Endothelial cell (in vitro differentiated cells): ENCODE measurements around the gene NDE1. TPM values are rescaled to one million over a fixed set of nuclear protein-coding genes. Genes with fewer than 3 reads are reported as not detected.
"Not testable (repeated sequence)": the region's sequence is repeated elsewhere in the genome, so short reads cannot be mapped to it uniquely, and the experiment has no call there.

Experiments
- DNase-seq: peaks from one replicate; pipeline ENCODE4 v3.0.0; 2021; ENCODE audit warnings: low spot score
- H3K27ac Mint-ChIP-seq: one replicate; pipeline ENCODE4 v1.8.0; 2021; ENCODE audit warnings: mixed read lengths, inconsistent platforms; ENCODE audit not compliant: unreplicated experiment
- H3K27me3 Mint-ChIP-seq: one replicate; pipeline ENCODE4 v1.8.0; 2021; ENCODE audit warnings: mild to moderate bottlenecking, moderate library complexity, mixed read lengths, inconsistent platforms; ENCODE audit not compliant: unreplicated experiment
- H3K36me3 Mint-ChIP-seq: one replicate; pipeline ENCODE4 v1.8.0; 2021; ENCODE audit warnings: mild to moderate bottlenecking, low read depth, mixed read lengths, inconsistent platforms; ENCODE audit not compliant: unreplicated experiment
- H3K4me1 Mint-ChIP-seq: one replicate; pipeline ENCODE4 v1.8.0; 2021; ENCODE audit warnings: mild to moderate bottlenecking, mixed read lengths, inconsistent platforms; ENCODE audit not compliant: unreplicated experiment
- H3K4me3 Mint-ChIP-seq: one replicate; pipeline ENCODE4 v1.8.0; 2021; ENCODE audit warnings: mild to moderate bottlenecking, mixed read lengths, inconsistent platforms; ENCODE audit not compliant: unreplicated experiment
- H3K9me3 Mint-ChIP-seq: one replicate; pipeline ENCODE4 v1.8.0; 2021; ENCODE audit warnings: mixed read lengths, inconsistent platforms; ENCODE audit not compliant: unreplicated experiment
- total RNA-seq: library from RNA; stranded (reverse); fragmentation: NEBNext Ultra II Directional; extraction: Animal tissue kit (Norgen Biotek cat#: 25700); gene quantifications from one replicate; pipeline ENCODE4 v1.2.1, GENCODE V29; 2021; ENCODE audit not compliant: unreplicated experiment
- TF ChIP-seq, protein P1 (sequence below): fragments of 200-600 bp; sonication (generic); IDR thresholded peaks from one replicate; pipeline ENCODE4 v1.5.0; 2021; ENCODE audit warnings: antibody characterized with exemption; ENCODE audit not compliant: unreplicated experiment

Gene NDE1
- total RNA-seq, 1 donor from 2014 or later = 24.1 TPM

DNA sequence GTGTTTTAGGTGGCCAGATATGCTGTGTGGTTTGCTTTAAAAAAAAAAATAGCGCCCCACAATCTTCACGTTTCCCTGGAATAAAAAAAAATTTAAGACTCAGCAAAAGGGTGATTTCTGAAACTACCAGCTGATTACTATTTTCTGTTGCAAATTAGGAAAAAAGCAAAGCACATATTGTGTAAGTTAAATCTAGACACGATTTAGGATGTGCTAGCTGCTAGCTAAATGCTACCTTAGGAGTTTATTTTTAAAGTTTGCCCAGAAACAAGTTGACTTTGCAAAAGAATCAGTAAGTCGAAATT lies 6.1 kb upstream of the NDE1 start:
- H3K4me1 Mint-ChIP-seq = peaks cover 10% of the 10 kb centered on the region
- peaks cover 1% of the 10 kb centered on the region for H3K27me3 Mint-ChIP-seq
- no peaks in the 10 kb centered on the region for H3K9me3 Mint-ChIP-seq
- H3K36me3 Mint-ChIP-seq = peaks cover 1% of the 10 kb centered on the region
- peak overlapping the region; percentile 93 for H3K4me3 Mint-ChIP-seq
- H3K27ac Mint-ChIP-seq = peak overlapping the region; percentile 92
- no peak for DNase-seq
- TF ChIP-seq, protein P1, sequence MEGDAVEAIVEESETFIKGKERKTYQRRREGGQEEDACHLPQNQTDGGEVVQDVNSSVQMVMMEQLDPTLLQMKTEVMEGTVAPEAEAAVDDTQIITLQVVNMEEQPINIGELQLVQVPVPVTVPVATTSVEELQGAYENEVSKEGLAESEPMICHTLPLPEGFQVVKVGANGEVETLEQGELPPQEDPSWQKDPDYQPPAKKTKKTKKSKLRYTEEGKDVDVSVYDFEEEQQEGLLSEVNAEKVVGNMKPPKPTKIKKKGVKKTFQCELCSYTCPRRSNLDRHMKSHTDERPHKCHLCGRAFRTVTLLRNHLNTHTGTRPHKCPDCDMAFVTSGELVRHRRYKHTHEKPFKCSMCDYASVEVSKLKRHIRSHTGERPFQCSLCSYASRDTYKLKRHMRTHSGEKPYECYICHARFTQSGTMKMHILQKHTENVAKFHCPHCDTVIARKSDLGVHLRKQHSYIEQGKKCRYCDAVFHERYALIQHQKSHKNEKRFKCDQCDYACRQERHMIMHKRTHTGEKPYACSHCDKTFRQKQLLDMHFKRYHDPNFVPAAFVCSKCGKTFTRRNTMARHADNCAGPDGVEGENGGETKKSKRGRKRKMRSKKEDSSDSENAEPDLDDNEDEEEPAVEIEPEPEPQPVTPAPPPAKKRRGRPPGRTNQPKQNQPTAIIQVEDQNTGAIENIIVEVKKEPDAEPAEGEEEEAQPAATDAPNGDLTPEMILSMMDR = no peak

DNA sequence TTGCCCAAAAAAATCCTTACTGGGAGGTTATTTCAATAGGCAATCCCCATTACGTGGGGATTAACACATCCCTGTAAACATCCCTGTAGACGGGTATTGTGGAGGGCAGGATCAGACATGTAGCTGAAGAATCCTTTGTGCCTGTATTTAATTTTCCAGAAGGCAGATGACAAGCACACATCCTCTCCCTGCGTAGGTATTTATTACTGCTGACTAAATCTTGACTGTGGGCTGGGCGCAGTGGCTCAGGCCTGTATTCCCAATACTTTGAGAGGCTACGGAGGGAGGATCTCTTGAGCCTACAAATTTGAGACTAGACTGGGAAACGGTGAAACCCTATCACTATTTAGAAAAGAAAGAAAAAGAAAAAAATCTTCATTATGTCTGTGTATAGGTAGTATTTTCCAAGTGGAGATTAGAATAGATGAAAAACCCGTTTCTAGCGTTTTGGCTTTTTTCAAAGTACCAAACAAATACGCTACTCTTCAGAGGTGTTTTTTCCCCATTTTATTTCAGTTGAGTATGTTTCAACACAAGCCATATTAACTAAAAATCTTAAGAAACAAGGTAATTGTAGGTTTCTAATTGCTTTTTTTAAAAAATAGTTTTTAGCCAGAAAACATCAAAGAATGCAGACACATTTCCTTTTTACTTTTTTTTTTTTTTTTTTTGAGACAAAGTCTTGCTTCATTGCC lies 5.6 kb upstream of the NDE1 start:
- Mint-ChIP-seq H3K36me3 (no peaks in the 10 kb centered on the region), H3K9me3 (no peaks in the 10 kb centered on the region), H3K27ac (no peak overlapping the region)

DNA sequence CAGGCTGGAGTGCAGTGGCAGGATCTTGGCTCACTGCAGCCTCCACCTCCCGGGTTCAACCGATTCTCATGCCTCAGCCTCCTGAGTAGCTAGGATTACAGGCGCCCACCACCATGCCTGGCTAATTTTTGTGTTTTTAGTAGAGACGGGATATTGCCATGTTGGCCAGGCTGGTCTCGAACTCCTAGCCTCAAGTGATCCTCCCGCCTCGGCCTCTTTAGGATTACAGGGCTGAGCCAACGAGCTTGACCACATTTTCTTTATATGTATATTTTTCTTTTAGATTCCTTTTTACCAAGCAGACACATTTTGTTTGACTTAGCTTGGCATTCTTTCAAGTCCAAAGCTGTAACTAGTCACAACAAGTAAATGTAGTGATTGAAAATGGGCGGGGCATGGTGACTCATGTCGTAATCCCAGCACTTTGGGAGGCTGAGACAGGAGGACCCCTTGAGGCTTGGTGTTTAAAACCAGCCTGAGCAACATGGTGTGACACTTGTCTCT lies 5.0 kb upstream of the NDE1 start:
- H3K27ac Mint-ChIP-seq, H3K36me3 Mint-ChIP-seq, H3K27me3 Mint-ChIP-seq, H3K4me3 Mint-ChIP-seq, H3K9me3 Mint-ChIP-seq, DNase-seq: not testable (repeated sequence)
- H3K4me1 Mint-ChIP-seq = peaks cover 10% of the 10 kb centered on the region

More for the DNA sequence above, 5.6 kb upstream of the NDE1 start:
- no peak for DNase-seq
- TF ChIP-seq, protein P1 = no peak
- Mint-ChIP-seq H3K4me1 (peaks cover 10% of the 10 kb centered on the region), H3K27me3 (peaks cover 1% of the 10 kb centered on the region), H3K4me3 (peak overlapping the region; percentile 93)

DNA sequence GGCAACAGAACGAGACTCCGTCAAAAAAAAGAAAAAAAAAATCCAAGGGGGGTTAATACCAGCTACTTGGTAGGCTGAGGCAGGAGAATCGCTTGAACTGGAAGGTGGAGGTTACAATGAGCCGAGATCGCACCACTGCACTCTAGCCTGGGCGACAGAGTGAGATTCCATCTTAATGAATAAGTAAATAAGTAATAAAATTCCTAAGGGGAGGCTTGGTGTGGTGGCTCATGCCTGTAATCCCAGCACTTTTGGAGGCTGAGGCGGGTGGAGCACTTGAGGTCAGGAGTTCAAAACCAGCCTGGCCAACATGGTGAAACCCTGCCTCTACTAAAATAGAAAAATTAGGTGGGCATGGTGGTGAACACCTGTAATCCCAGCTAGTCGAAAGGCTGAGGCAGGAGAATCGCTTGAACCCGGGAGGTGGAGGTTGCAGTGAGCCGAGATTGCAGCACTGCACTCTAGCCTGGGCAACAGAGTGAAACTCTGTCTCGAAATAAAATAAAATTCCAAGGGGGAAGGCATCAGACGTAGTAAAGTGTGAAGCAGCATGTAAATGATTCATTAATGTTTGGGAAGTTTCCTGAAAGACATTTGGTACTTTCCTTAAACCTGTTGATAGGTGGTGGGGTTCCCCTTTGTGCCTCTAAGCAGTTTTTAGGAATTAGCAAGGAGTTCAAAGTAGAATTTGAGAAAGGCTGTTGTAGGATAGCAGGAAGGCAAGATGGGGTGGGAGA lies 3.3 kb upstream of the NDE1 start:
- not testable (repeated sequence) for DNase-seq, H3K9me3 Mint-ChIP-seq, H3K27ac Mint-ChIP-seq, H3K36me3 Mint-ChIP-seq, H3K4me3 Mint-ChIP-seq, H3K27me3 Mint-ChIP-seq
- H3K4me1 Mint-ChIP-seq = peaks cover 11% of the 10 kb centered on the region

DNA sequence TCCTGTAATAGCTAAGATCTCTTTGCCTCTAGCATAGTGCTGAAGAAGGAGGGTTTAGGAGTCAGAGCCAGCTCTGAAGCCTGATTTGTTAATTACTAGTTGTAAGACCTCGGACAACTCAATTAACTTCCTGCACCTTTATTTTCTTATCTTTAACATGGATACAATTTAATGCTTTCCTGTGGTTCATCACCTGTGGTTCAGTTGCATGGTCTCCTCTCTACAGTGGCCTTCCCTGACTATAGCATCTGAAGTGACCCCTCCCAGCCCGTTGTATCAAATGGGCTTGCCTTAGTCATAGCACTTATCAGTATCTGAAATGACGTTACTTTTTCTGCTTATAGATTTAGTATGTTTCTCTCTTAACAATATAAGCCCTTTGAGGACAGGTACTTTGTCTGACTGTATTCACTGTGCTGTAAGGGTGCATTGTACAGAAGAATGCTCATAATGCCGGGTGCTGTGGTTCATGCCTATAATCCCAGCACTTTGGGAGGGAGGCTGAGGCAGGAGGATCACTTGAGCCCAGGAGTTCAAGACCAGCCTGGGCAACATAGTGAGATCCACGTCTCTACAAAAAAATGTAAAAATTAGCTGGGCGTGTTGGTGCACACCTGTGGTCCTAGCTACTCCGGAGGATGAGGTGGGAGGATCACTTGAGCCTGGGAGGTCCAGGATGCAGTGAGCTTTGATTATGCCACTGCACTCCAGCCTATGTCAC lies 2.6 kb upstream of the NDE1 start:
- DNase-seq = no peak
- no peaks in the 10 kb centered on the region for H3K9me3 Mint-ChIP-seq
- H3K27me3 Mint-ChIP-seq = peaks cover 8% of the 10 kb centered on the region
- peaks cover 5% of the 10 kb centered on the region for H3K4me1 Mint-ChIP-seq
- H3K4me3 Mint-ChIP-seq = no peak overlapping the region
- no peak overlapping the region for H3K27ac Mint-ChIP-seq
- TF ChIP-seq, protein P1 = no peak
- H3K36me3 Mint-ChIP-seq = no peaks in the 10 kb centered on the region
